Cerebellar cortex (tissue), 1 donor: ENCODE results near the gene BCAS4.
A peak's percentile ranks its signal among the peaks of the same experiment; 100 is the strongest.
"Not testable (repeated sequence)": the region's sequence is repeated elsewhere in the genome, so short reads cannot be mapped to it uniquely, and the experiment has no call there.

ENCODE experiments used
- DNase-seq: peaks from one replicate; pipeline ENCODE4 v3.0.0-alpha.2; 2015; ENCODE audit warnings: low spot score

BCAS4 gene, protein sequence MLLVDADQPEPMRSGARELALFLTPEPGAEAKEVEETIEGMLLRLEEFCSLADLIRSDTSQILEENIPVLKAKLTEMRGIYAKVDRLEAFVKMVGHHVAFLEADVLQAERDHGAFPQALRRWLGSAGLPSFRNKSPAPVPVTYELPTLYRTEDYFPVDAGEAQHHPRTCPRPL

DNA sequence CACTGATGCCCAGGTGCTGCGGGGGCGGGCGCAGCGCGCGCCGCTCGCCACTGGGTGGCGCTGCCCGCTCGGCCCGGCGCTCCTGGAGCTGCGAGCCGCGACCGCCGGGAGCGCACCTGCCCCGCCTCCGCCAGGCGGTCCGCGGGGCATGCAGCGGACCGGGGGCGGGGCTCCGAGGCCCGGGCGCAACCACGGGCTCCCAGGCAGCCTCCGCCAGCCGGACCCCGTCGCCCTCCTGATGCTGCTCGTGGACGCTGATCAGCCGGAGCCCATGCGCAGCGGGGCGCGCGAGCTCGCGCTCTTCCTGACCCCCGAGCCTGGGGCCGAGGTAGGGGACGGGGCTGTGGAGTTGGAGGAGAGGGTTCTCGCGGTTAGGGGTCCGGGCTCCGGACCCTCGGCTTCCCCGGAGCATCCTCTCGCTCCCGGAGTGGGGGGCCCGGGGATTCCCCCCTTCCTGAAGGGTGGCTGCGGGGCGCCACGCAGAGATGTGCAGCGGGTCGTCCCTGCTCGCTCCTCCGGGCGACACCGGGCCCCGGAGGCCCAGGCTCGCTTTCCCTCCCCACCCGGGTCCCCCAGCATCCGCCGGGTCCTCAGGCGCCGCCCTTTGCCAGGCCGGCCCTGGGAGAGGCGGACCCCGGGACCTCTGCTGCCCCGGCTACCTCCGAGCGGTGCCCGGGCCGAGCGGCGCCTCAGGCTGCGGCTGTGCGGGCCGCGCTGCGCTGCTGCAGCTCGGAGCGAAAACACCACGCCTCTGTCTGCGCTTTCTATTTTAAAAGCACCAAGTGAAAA, at the start of gene BCAS4:
Gene BCAS4 (plus strand): TSS at position 216 of the 789 bp plus-strand sequence. CDS start 23 bp downstream, at position 239.
- DNase-seq: peak; percentile 79

GRCh38 chr20:50745634-50746137, 49.2 kb upstream of the BCAS4 start:
- no peak for DNase-seq

DNA sequence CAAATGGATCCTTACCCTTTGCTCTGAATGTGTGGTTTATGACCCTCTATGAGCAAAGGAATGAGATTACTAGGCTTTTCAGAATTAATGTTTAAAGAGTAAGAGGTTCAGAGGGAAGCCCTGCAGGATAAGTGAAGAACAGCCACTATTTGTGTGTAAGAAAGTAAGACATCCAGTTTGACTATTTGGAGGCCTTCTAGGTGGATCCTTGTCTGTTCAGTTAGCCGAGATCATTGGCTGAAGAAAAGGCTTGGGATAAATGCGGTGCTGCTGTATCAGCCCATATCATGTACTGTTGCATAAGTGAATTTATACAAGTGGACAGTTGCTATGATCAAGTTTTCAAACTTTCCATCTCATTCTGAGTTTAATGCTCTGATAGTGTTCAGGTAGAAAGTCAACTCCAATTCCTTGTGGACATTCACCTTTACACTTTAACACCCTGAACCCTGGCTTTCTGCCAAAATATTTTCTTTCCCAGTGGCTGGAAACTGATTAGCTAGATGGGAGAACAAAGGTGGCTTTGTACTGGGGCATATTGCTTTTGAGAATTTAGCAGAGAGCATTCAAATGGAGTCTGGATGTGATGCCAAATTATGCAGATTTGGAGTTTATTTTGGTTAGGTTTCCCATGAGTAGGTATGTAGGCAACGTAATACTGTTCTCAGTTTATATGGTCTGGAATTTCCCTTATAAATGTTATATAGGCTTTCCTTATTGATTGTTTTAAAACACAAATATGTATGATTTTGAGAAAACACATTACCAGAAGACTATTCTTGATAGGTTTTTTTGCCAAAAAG, 48.5 kb upstream of the BCAS4 start:
- no peak for DNase-seq

- DNase-seq: no peak
Measured at GRCh38 chr20:50747275-50747674, 47.6 kb upstream of the BCAS4 start.

DNA sequence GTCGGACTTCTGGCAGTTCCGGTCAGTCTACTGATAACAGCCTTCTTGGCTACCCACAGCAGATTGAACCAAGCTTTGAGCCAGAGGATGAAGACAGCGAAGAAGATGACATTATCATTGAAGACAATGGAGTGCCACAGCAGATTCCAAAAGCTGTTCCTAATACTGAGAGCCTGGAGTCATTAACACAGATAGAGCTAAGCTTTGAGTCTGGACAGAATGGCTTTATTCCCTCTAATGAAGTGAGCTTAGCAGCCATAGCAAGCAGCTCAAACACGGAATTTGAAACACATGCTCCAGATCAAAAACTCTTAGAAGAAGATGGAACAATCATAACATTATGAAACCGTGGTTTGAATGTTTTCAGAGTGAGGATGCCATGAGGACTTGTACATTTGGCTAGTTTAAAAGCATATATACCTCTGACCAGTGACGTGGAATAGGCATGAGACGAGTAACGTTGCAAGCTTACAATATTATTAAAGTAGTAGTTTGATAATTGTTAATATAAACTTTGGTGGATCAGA, 44.7 kb upstream of the BCAS4 start:
- DNase-seq: no peak

- no peak for DNase-seq
Measured at GRCh38 chr20:50753152-50753551, 41.7 kb upstream of the BCAS4 start.

DNA sequence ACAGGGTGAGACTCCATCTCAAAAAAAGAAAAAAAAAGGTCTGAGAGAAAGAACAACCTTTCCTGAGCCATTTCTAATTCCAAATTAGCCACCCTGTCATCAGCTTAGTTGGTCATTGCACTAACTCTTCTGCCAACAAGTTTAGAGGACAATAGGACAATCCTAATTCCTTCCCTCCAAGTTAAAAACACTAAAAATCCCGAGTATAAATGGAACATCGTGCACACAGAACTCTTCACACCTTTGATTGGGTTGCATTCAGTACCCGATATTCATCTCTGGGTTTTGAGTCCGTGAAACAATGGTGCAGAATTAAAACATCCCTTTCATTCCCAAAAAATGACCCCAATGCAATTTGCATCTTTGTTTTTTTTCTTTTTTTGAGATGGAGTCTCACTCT, 40.4 kb upstream of the BCAS4 start:
- DNase-seq: no peak

DNA sequence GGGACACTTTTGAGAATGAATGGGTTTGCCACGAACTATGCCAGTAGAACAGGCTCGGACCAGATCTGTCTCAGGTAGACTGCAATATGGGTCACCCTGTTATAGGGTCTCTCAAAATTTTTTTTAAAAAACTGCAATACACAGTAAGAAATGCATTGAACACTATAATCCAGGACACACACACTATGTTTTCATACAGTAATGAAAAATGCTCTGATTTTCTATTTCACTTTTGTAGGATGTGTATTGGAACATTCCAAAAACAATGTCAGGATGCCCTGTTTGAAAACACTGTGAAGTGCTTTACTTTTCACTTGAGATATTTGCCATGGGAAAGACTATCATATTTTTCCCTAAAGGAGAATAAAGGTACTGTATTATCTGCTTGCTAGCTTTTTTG, 38.4 kb upstream of the BCAS4 start:
- no peak for DNase-seq

DNA sequence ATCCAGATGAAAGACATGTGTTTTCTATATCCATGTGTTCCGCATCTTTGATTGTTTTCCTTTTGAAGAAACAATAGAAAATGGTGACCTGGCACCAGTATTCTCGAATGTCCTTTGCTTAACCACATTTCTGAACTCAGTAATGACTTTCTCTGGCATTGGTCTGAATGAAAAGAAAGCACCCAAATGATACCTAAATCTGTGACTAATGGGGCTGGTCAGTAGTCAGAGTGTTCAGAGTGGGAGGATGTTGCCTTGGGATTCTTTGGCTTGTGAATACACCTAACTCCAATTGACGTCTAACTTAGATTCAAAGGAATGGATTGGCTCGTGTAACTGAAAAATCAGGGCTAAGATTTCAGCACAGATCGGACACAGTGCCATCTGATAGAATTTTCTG, 36.4 kb upstream of the BCAS4 start:
- no peak for DNase-seq

DNA sequence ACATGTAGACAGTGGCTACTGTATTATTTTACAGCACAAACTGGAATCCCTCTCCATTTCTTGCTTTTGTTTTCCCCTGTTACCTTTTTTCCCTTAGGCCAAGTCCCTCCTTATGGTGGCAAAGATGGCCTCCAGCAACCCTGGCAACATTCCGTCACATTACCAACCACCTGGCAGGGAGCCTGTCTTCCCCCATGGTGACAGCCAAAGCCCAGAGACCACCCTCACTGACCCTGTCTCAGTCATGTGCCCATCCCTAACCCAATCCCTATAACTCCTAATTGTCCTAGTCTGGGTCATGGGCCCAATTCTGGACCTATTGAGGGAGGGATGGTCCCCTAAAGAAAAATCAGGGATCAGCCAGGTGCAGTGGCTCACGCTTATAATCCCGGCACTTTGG, 35.9 kb upstream of the BCAS4 start:
- no peak for DNase-seq

- DNase-seq: no peak
Measured at GRCh38 chr20:50759678-50760077, 35.2 kb upstream of the BCAS4 start.

DNA sequence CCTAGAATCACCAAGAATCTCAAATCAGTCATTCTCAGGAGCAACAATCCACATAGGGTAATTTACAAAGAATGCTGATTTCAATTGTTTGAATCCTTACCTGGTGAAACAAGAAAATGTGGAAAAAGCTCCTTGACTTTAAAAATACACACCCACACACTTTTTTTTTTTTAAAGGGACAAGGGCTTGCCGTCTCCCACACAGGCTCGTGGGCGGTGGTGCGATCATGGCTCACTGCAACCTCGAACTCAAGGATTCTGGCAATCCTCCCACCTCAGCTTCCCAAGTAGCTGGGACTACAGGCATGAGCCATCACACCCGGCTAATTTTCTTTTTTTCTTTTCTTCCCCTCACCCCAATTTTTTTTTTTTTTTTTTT, 32.8 kb upstream of the BCAS4 start:
- DNase-seq: no peak

GRCh38 chr20:50762435-50763220, 32.2 kb upstream of the BCAS4 start:
- DNase-seq: peak; percentile 86

DNA sequence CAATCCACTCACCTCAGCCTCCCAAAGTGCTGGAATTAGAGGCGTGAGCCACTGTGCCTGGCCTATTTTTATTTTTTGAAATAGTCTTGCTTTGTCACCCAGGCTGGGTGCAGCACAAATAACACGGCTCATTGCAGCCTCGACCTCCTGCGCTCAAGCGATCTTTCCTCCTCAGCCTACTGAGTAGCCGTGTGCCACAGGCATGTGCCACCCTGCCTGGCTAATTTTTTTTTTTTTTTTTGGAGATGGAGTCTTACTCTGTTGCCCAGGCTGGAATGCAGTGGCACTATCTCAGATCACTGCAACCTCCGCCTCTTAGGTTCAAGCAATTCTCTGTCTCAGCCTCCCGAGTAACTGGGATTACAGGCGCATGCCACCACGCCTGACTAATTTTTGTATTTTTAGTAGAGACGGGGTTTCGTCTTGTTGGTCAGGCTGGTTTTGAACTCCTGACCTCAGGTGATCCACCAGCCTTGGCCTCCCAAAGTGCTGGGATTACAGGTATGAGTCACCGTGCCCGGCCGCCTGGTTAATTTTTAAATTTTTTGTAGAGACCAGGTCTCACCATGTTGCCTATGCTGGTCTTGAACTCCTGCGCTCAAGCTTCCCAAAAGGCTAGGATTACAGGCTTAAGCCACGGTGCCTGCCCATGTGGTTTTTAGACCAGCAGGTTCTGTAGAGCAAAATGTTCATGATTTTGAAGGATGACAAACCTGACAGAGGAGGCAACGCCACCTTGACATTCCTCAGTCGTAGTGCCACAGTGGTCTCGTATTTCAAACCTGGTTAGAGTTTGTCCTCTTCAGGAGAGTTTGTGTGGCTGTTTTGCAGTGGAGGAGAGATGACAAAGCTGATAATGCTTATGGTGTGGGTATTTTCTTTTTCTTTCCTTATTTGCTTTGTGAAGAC, 31.1 kb upstream of the BCAS4 start:
- DNase-seq: not testable (repeated sequence)

DNA sequence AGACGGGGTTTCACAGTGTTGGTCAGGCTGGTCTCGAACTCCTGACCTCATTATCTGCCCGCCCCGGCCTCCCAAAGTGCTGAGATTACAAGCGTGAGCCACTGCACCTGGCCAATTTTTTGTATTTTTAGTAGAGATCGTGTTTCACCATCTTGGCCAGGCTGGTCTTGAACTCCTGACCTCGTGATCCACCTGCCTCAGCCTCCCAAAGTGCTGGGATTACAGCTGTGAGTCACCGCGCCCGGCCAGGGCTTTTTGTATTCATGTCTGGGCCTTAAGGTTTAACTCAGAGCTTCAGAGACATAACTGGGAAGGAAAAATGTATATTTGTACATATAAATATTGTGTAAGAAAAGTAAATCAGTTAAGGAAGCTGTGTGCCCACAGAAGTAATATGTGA, 29.6 kb upstream of the BCAS4 start:
- not testable (repeated sequence) for DNase-seq

- no peak for DNase-seq
Measured at GRCh38 chr20:50765674-50766073, 29.2 kb upstream of the BCAS4 start.

DNA sequence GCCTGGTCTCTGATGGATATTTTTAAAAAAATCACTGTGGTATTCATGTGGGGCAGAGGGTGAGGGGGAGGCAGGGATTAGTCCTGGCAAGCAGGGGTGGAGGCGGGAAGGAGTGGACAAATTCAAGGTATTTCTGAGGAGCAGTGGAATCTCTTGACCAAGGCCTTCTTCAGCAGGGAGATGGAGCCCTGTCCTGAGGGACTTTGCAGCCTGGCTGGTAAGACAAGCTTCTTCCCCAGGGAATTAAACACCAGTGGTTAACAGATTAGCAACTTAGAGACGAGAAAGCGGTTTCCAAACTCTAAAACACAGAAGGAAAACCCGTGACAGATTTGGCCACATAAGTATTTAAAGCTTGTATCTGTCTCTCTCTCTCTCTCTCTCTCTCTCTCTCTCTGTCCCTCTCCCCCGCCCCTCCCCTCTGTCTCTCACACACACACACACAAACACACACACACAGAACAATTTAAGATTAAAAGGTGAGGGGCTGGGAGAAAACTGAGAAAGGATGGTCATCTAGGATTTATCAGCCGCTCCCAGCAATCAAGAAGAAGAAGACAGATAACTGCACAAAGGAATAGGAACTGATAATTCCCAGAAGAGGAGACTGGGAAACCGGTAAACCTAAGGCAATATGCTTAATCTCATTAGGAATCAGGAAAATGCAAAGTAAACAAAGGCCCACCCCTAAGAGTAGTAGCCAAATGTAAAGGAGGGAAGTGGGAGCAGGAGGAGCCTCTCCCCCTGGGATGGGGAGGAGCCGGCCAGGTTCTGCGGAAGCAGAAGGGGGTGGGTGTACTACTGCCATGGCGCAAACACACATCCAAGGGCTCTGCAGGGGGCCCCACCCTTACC, 27.7 kb upstream of the BCAS4 start:
- not testable (repeated sequence) for DNase-seq

DNA sequence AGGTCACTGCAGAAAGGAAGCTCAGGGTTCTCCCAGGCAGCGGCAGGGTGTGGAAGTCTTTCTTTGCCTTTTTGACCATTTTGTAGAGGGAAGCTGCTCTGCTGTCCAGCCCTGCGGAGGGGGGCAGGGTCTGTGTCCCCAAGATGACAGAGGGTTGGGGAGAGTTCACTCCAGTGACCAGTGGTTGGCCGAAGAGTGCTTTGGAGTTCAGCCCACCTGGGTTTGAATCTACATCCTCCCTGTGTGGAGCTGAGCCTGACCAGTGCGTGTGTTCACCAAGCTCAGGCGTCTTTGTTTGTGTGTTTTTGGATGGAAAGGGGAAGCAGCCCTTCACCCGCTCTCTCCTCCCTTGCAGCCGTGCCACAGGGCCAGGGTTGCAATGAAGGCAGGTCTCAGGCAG, 25.9 kb upstream of the BCAS4 start:
- DNase-seq: not testable (repeated sequence)

GRCh38 chr20:50769551-50770085, 25.2 kb upstream of the BCAS4 start:
- not testable (repeated sequence) for DNase-seq
